SK-N-SH treated with all-trans-retinoic acid at 6 μM for 48 hours (cell line): ENCODE data around the gene MEAF6.

Experiments used
- CREB5 ChIP-seq: fragments of 250-450 bp; sonication (Bioruptor Pico); IDR thresholded peaks from 2 replicates; pipeline ENCODE4 v1.5.1; 2020; ENCODE audit warnings: low read depth, mild to moderate bottlenecking, moderate library complexity
- PATZ1 ChIP-seq: fragments of 250-450 bp; sonication (Bioruptor Pico); IDR thresholded peaks from 2 replicates; pipeline ENCODE4 v1.8.0; 2020; ENCODE audit warnings: mild to moderate bottlenecking, moderate library complexity, borderline replicate concordance
- ZFP30 ChIP-seq: fragments of 450-650 bp; formaldehyde crosslinking; IDR thresholded peaks from 2 replicates; pipeline ENCODE4 v1.5.0; 2022; ENCODE audit warnings: mild to moderate bottlenecking, moderate library complexity

- TF ChIP-seq CREB5 (CRISPR knock-in tag) (no peak), ZFP30 (CRISPR knock-in tag) (no peak), PATZ1 (no peak)
Observed at GRCh38 chr1:37561133-37562132, 46.9 kb upstream of the MEAF6 start.
